ENCODE measurements around the gene RFX1. TPM values are rescaled to one million over a fixed set of nuclear protein-coding genes. Genes with fewer than 3 reads are reported as not detected.

Gene RFX1
- total and polyA plus RNA-seq, 2 of the 13 experiments (the other 11 are each of a cell fraction or from before 2014, with no cell fraction given) = 1.1 to 1.3 TPM

DNA sequence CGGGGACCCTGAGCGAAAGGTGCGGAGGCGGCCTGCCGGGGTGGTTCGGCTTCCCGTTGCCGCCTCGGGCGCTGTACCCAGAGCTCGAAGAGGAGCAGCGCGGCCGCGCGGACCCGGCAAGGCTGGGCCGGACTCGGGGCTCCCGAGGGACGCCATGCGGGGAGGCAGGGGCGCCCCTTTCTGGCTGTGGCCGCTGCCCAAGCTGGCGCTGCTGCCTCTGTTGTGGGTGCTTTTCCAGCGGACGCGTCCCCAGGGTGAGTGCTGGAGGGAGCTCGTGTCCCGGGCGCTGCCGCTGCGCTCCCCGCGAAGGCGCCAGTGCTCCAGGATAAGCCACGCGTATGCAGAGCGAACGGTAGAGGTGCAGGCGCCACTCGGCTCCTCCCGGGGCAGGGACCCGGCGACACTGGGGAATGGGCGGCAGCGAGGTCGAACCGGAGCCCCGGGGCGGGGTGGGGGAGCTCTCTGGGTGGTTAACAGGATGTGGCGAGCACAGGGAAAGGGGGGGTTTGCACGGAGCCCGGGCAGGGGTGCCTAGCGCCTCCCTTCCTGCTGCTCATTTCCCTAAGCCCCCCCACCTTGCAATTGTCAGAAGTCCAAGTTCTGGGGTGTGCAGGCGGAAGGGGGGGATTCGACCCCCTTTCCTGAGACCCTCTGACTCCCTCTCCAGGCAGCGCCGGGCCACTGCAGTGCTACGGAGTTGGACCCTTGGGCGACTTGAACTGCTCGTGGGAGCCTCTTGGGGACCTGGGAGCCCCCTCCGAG lies 25.8 kb upstream of the RFX1 start, which contains the start of gene IL27RA (continued):
- TF ChIP-seq, protein P1, sequence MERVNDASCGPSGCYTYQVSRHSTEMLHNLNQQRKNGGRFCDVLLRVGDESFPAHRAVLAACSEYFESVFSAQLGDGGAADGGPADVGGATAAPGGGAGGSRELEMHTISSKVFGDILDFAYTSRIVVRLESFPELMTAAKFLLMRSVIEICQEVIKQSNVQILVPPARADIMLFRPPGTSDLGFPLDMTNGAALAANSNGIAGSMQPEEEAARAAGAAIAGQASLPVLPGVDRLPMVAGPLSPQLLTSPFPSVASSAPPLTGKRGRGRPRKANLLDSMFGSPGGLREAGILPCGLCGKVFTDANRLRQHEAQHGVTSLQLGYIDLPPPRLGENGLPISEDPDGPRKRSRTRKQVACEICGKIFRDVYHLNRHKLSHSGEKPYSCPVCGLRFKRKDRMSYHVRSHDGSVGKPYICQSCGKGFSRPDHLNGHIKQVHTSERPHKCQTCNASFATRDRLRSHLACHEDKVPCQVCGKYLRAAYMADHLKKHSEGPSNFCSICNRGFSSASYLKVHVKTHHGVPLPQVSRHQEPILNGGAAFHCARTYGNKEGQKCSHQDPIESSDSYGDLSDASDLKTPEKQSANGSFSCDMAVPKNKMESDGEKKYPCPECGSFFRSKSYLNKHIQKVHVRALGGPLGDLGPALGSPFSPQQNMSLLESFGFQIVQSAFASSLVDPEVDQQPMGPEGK (CRISPR knock-in tag; IDR thresholded peaks at IDR 0.05) = peak; percentile 79
- TF ChIP-seq SP2 (CRISPR knock-in tag; IDR thresholded peaks at IDR 0.05) (0 out of 2 replicates have a peak, but pooled peaks have one; percentile 31), JUND (CRISPR knock-in tag; IDR thresholded peaks at IDR 0.05) (no peak), ZNF160 (CRISPR knock-in tag; IDR thresholded peaks at IDR 0.05) (peak; percentile 55; the same call in 1 of the 2 replicates), ZNF652 (CRISPR knock-in tag; IDR thresholded peaks at IDR 0.05; ENCODE audit: borderline replicate concordance, low read depth) (no peak), ZNF143 (CRISPR knock-in tag; IDR thresholded peaks at IDR 0.05) (no peak), SMAD9 (CRISPR knock-in tag; IDR thresholded peaks at IDR 0.05) (no peak), YEATS4 (CRISPR knock-in tag; IDR thresholded peaks at IDR 0.05; ENCODE audit: borderline replicate concordance) (peak; percentile 58; the same call in 1 of the 2 replicates), SOX13 (IDR thresholded peaks at IDR 0.05) (no peak), SOX13 (CRISPR knock-in tag; conservative IDR thresholded peaks at IDR 0.05 in 1 of 2, IDR thresholded peaks at IDR 0.05 in 1 of 2) (no peak; a peak in 1 of 4 replicates), ZNF136 (CRISPR knock-in tag; IDR thresholded peaks at IDR 0.05; ENCODE audit: low read depth) (peak; percentile 51; the same call in 1 of the 2 replicates), KAT7 (CRISPR knock-in tag; IDR thresholded peaks at IDR 0.05; ENCODE audit: borderline replicate concordance) (0 out of 2 replicates have a peak, but pooled peaks have one; percentile 45), NFYB (CRISPR knock-in tag; IDR thresholded peaks at IDR 0.05) (no peak), ZNF747 (CRISPR knock-in tag; IDR thresholded peaks at IDR 0.05; ENCODE audit: borderline replicate concordance) (no peak), DPF2 (CRISPR knock-in tag; IDR thresholded peaks at IDR 0.05; ENCODE audit: borderline replicate concordance, low read depth) (no peak), ZNF782 (CRISPR knock-in tag; IDR thresholded peaks at IDR 0.05; ENCODE audit: borderline replicate concordance) (peak; percentile 38; the same call in 1 of the 2 replicates), ZNF260 (CRISPR knock-in tag; IDR thresholded peaks at IDR 0.05; ENCODE audit: borderline replicate concordance, low read depth) (no peak), NFKBIZ (CRISPR knock-in tag; IDR thresholded peaks at IDR 0.05) (no peak), ZNF17 (CRISPR knock-in tag; IDR thresholded peaks at IDR 0.05) (no peak), ZNF703 (CRISPR knock-in tag; IDR thresholded peaks at IDR 0.05; ENCODE audit: borderline replicate concordance) (no peak), RAD51 (IDR thresholded peaks at IDR 0.05; ENCODE audit: borderline replicate concordance) (no peak)
- TF ChIP-seq, protein P2, sequence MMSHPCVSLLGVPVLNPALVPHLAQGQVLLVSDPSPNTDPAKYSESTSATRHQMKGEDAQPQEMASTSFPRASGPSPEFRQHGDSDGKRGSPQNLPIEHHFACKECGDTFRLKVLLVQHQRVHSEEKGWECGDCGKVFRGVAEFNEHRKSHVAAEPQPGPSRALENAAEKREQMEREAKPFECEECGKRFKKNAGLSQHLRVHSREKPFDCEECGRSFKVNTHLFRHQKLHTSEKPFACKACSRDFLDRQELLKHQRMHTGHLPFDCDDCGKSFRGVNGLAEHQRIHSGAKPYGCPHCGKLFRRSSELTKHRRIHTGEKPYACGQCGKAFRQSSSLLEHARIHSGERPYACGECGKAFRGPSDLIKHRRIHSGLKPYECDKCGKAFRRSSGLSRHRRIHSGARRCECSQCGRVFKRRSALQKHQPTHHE (CRISPR knock-in tag; IDR thresholded peaks at IDR 0.05; ENCODE audit: borderline replicate concordance) = peak; percentile 46; the same call in 1 of the 2 replicates
- TF ChIP-seq, protein P3, sequence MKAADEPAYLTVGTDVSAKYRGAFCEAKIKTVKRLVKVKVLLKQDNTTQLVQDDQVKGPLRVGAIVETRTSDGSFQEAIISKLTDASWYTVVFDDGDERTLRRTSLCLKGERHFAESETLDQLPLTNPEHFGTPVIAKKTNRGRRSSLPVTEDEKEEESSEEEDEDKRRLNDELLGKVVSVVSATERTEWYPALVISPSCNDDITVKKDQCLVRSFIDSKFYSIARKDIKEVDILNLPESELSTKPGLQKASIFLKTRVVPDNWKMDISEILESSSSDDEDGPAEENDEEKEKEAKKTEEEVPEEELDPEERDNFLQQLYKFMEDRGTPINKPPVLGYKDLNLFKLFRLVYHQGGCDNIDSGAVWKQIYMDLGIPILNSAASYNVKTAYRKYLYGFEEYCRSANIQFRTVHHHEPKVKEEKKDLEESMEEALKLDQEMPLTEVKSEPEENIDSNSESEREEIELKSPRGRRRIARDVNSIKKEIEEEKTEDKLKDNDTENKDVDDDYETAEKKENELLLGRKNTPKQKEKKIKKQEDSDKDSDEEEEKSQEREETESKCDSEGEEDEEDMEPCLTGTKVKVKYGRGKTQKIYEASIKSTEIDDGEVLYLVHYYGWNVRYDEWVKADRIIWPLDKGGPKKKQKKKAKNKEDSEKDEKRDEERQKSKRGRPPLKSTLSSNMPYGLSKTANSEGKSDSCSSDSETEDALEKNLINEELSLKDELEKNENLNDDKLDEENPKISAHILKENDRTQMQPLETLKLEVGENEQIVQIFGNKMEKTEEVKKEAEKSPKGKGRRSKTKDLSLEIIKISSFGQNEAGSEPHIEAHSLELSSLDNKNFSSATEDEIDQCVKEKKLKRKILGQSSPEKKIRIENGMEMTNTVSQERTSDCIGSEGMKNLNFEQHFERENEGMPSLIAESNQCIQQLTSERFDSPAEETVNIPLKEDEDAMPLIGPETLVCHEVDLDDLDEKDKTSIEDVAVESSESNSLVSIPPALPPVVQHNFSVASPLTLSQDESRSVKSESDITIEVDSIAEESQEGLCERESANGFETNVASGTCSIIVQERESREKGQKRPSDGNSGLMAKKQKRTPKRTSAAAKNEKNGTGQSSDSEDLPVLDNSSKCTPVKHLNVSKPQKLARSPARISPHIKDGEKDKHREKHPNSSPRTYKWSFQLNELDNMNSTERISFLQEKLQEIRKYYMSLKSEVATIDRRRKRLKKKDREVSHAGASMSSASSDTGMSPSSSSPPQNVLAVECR (CRISPR knock-in tag; IDR thresholded peaks at IDR 0.05; ENCODE audit: borderline replicate concordance) = peak; percentile 66
